NCI-H446 treated with DMSO at 0.1 percent for 48 hours (cell line): Measurements from ENCODE around the gene HEMK1.

Experiments used
- DNase-seq: peaks from one replicate; lab custom pipeline; 2025; lab: John Stamatoyannopoulos, UW

Gene HEMK1

GRCh38 chr3:50642382-50642781, 73.1 kb downstream of the HEMK1 start:
- no peak for DNase-seq

- no peak for DNase-seq
Observed at GRCh38 chr3:50644561-50644960, 75.2 kb downstream of the HEMK1 start.

- DNase-seq = no peak
Observed at GRCh38 chr3:50645378-50645777, 76.1 kb downstream of the HEMK1 start.
